Duodenal mucosa (tissue), 2 donors: Measurements from ENCODE around the gene MYO1F.
"Not testable (repeated sequence)": the region's sequence is repeated elsewhere in the genome, so short reads cannot be mapped to it uniquely, and the experiment has no call there.

Experiments used
- H3K27ac ChIP-seq: one replicate; pipeline ENCODE4 v1.7.0; 2013; ENCODE audit warnings: low read depth, low read length
- H3K27me3 ChIP-seq, 2 donors: one replicate each; pipeline ENCODE4 v1.7.0; 2013; ENCODE audit warnings: low read length in 2 of 2, control low read depth in 1 of 2; ENCODE audit not compliant: insufficient read depth in 2 of 2, control insufficient read depth in 1 of 2
- H3K36me3 ChIP-seq, 2 donors: one replicate each; pipeline ENCODE4 v1.7.0; 2013; ENCODE audit warnings: low read length in 2 of 2, control low read depth in 1 of 2; ENCODE audit not compliant: insufficient read depth in 2 of 2, control insufficient read depth in 1 of 2
- H3K4me1 ChIP-seq, 2 donors: one replicate each; pipeline ENCODE4 v1.7.0; 2013; ENCODE audit warnings: low read length in 2 of 2, control low read depth in 1 of 2; ENCODE audit not compliant: insufficient read depth in 2 of 2, control insufficient read depth in 1 of 2
- H3K4me3 ChIP-seq, 2 donors: one replicate each; pipeline ENCODE4 v1.7.0; 2013; ENCODE audit warnings: low read length in 2 of 2, low read depth in 1 of 2
- H3K9ac ChIP-seq, 2 donors: one replicate each; pipeline ENCODE4 v1.7.0; 2013; ENCODE audit warnings: low read length in 2 of 2, low read depth in 1 of 2
- H3K9me3 ChIP-seq, 2 donors: one replicate each; pipeline ENCODE4 v1.7.0; 2013; ENCODE audit warnings: low read length in 2 of 2, control low read depth in 1 of 2; ENCODE audit not compliant: control insufficient read depth in 1 of 2

Gene MYO1F

GRCh38 chr19:8526345-8527091 is 50.7 kb downstream of the MYO1F start:
- Histone ChIP-seq H3K4me1 (peaks cover 12 to 16% of the 10 kb centered on the region in 2 donors), H3K27me3 (no peaks in the 10 kb centered on the region), H3K27ac (peak overlapping the region; percentile 70), H3K4me3 (peak overlapping the region; percentile 78 to 84), H3K36me3 (peaks cover 0 to 24% of the 10 kb centered on the region in 2 donors), H3K9me3 (no peaks in the 10 kb centered on the region), H3K9ac (peak overlapping the region; percentile 2 to 78)

- peaks cover 0 to 22% of the 10 kb centered on the region in 2 donors for H3K36me3 ChIP-seq
- peak overlapping the region; percentile 72 to 79 for H3K9ac ChIP-seq
- H3K4me1 ChIP-seq: peaks cover 12 to 16% of the 10 kb centered on the region in 2 donors
- H3K27ac ChIP-seq: no peak overlapping the region
- no peaks in the 10 kb centered on the region for H3K9me3 ChIP-seq
- H3K27me3 ChIP-seq: no peaks in the 10 kb centered on the region
- peak overlapping the region; percentile 74 to 80 for H3K4me3 ChIP-seq
These were observed 51.9 kb downstream of the MYO1F start for GRCh38 chr19:8525401-8525684.

- Histone ChIP-seq H3K9ac (no peak overlapping the region), H3K27ac (no peak overlapping the region), H3K36me3 (no peaks in the 10 kb centered on the region), H3K4me1 (peaks cover 0 to 17% of the 10 kb centered on the region in 2 donors), H3K9me3 (no peaks in the 10 kb centered on the region), H3K27me3 (no peaks in the 10 kb centered on the region), H3K4me3 (no peak overlapping the region)
These were observed 57.9 kb downstream of the MYO1F start for GRCh38 chr19:8519388-8519787.

- Histone ChIP-seq H3K36me3 (no peaks in the 10 kb centered on the region), H3K4me3 (no peak overlapping the region), H3K4me1 (peaks cover 1 to 18% of the 10 kb centered on the region in 2 donors), H3K27me3 (no peaks in the 10 kb centered on the region), H3K27ac (no peak overlapping the region), H3K9ac (no peak overlapping the region), H3K9me3 (no peaks in the 10 kb centered on the region)
These were observed 58.7 kb downstream of the MYO1F start for GRCh38 chr19:8518536-8518935.

GRCh38 chr19:8517551-8518442 is 59.4 kb downstream of the MYO1F start:
- Histone ChIP-seq H3K9me3 (no peaks in the 10 kb centered on the region), H3K36me3 (no peaks in the 10 kb centered on the region), H3K9ac (no peak overlapping the region), H3K27me3 (no peaks in the 10 kb centered on the region), H3K4me3 (no peak overlapping the region), H3K27ac (no peak overlapping the region), H3K4me1 (peaks cover 9 to 25% of the 10 kb centered on the region in 2 donors)

GRCh38 chr19:8515317-8515716 is 61.9 kb downstream of the MYO1F start:
- H3K27me3 ChIP-seq: no peaks in the 10 kb centered on the region
- peaks cover 16 to 32% of the 10 kb centered on the region in 2 donors for H3K4me1 ChIP-seq
- H3K27ac ChIP-seq: no peak overlapping the region
- no peak overlapping the region for H3K9ac ChIP-seq
- no peaks in the 10 kb centered on the region for H3K9me3 ChIP-seq
- H3K4me3 ChIP-seq: peak overlapping the region in 1 of 2 donors; percentile 5
- H3K36me3 ChIP-seq: no peaks in the 10 kb centered on the region

- Histone ChIP-seq H3K4me1 (peaks cover 16 to 32% of the 10 kb centered on the region in 2 donors), H3K4me3 (peak overlapping the region; percentile 73 to 82)
- H3K27ac ChIP-seq: not testable (repeated sequence)
These were observed 62.7 kb downstream of the MYO1F start for GRCh38 chr19:8514505-8515009.

GRCh38 chr19:8513687-8514504 is 63.3 kb downstream of the MYO1F start, which contains the start of gene ZNF414:
Gene ZNF414, minus strand, starts transcription at chr19:8514167. Its CDS starts 121 bp downstream, at chr19:8514046.
- peaks cover 16 to 32% of the 10 kb centered on the region in 2 donors for H3K4me1 ChIP-seq
- H3K9ac ChIP-seq: peak within 1 kb of the TSS; percentile 75 to 80
- H3K27ac ChIP-seq: peak within 1 kb of the TSS; percentile 97
- no peaks in the 10 kb centered on the region for H3K36me3 ChIP-seq
- H3K27me3 ChIP-seq: no peaks in the 10 kb centered on the region
- H3K9me3 ChIP-seq: no peaks in the 10 kb centered on the region
- H3K4me3 ChIP-seq: peak within 1 kb of the TSS; percentile 73 to 82

More at GRCh38 chr19:8514505-8515009, 62.7 kb downstream of the MYO1F start:
- H3K36me3 ChIP-seq, H3K27me3 ChIP-seq, H3K9me3 ChIP-seq: not testable (repeated sequence)
- H3K9ac ChIP-seq: peak overlapping the region; percentile 33 to 80

GRCh38 chr19:8513036-8513686 is 64.1 kb downstream of the MYO1F start:
- no peaks in the 10 kb centered on the region for H3K36me3 ChIP-seq
- H3K9ac ChIP-seq: peak overlapping the region; percentile 75 to 80
- H3K27me3 ChIP-seq: no peaks in the 10 kb centered on the region
- H3K4me3 ChIP-seq: peak overlapping the region; percentile 73 to 82
- peaks cover 16 to 32% of the 10 kb centered on the region in 2 donors for H3K4me1 ChIP-seq
- H3K9me3 ChIP-seq: no peaks in the 10 kb centered on the region
- H3K27ac ChIP-seq: peak overlapping the region; percentile 97
